Central memory CD8-positive, alpha-beta T cell (primary cell): ENCODE measurements around the gene KCNMA1.

Source experiments
- ATAC-seq: fragments of 150-1000 bp; cut with Tn5 transposase; replicated peaks from 2 replicates; pipeline ENCODE4 v1.10.0; 2022; ENCODE audit warnings: mild to moderate bottlenecking, moderate FRiP score, moderate number of reproducible peaks; ENCODE audit not compliant: poor library complexity, severe bottlenecking; ENCODE audit errors: extremely low read depth
- DNase-seq, 2 donors: peaks; one replicate each; pipeline ENCODE4 v3.0.0; 2021; ENCODE audit warnings: low spot score in 2 of 2
- H3K27ac Mint-ChIP-seq: one replicate; pipeline ENCODE4 v1.8.0; 2022; ENCODE audit warnings: low read depth, mild to moderate bottlenecking, moderate library complexity, mixed read lengths
- H3K27me3 Mint-ChIP-seq: one replicate; pipeline ENCODE4 v1.8.0; 2022; ENCODE audit warnings: mixed read lengths
- H3K36me3 Mint-ChIP-seq: one replicate; pipeline ENCODE4 v1.8.0; 2022; ENCODE audit warnings: mild to moderate bottlenecking, moderate library complexity, mixed read lengths; ENCODE audit not compliant: insufficient read depth
- H3K4me1 Mint-ChIP-seq: one replicate; pipeline ENCODE4 v1.8.0; 2022; ENCODE audit warnings: mixed read lengths
- H3K4me3 Mint-ChIP-seq: one replicate; pipeline ENCODE4 v1.8.0; 2022; ENCODE audit warnings: mild to moderate bottlenecking, moderate library complexity, mixed read lengths
- H3K9me3 Mint-ChIP-seq: one replicate; pipeline ENCODE4 v1.8.0; 2022; ENCODE audit warnings: mixed read lengths

Gene KCNMA1

DNA sequence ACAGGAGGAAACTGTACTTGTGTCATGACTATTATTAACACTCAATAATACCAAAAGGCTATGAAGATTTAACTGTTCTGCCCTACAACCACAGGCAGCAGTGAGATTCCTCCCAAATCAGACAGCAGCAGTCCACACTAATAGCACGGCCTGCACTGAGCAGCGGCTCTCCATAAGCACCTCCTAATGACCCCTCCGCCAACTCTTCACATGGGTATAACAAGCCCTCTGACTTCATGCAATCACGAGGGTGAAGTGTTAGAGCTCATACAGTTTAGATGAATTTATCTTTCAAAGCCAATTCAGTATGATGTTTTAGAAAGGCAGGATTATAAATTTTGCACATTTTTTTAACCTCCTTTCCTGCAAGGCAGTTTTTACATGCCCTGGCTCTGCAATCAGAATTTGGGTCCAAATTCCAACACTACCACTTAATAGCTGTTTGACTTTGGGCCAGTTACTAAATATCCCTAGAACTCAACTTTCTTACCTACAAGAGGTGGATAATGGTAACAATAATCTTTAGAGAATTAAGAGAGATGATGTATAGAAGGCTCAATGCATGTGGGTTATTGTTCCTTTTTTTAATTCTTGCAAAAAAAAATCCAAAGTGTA, 617.1 kb downstream of the KCNMA1 start:
- DNase-seq (no peak), ATAC-seq (no peak)
- no peaks in the 10 kb centered on the region for H3K9me3 Mint-ChIP-seq
- no peak overlapping the region for H3K27ac Mint-ChIP-seq
- peaks cover 2% of the 10 kb centered on the region for H3K36me3 Mint-ChIP-seq
- H3K4me1 Mint-ChIP-seq, result no peaks in the 10 kb centered on the region
- peaks cover 36% of the 10 kb centered on the region for H3K27me3 Mint-ChIP-seq
- H3K4me3 Mint-ChIP-seq, result no peak overlapping the region

DNA sequence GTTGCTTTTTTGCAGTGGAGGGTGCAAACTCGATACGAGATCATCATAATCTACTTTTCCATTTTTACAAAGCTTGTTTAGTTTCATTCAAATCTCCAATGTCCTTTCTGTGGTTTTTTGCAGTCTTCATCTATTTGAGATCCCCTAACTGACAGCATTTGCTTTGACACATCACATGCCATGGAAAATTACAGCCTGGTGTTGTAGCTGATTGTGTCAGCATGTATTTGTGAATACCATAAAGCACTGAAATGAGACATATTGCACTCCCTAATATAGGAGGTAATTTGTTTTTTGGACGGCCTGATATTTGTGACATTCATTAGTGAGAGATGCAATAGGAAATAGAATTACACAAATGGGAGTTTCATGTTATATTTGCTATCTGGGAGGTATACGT, 620.8 kb downstream of the KCNMA1 start:
- DNase-seq, result no peak
- Mint-ChIP-seq H3K36me3 (no peaks in the 10 kb centered on the region), H3K27ac (no peak overlapping the region), H3K4me3 (no peak overlapping the region), H3K4me1 (no peaks in the 10 kb centered on the region), H3K9me3 (no peaks in the 10 kb centered on the region), H3K27me3 (peaks cover 8% of the 10 kb centered on the region)
- no peak for ATAC-seq

DNA sequence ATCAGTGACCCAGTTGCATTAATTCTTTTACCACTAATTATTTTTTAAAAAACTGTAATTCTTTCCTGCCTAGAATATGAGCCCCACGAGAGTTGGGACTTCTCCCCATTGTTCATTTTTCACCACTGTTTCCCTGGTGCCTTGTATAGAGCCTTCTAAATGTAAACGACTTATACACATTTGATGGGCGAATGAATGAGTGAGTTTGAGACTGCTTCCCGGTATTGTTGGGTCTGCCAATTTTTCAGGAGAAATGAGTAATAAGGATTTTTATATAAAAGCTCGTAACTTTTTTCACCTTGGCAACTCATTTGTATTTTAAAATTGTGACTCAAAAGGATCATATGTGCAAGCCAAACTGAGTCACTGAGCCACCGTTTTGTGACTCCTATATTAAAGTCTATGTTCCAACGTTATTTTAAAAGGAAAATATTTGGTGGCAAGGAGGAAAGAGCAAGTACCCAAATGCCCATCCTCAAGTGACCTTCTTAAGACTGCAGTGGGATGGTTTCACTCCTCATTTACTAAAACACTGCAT, 621.3 kb downstream of the KCNMA1 start:
- H3K9me3 Mint-ChIP-seq, result no peaks in the 10 kb centered on the region
- no peak overlapping the region for H3K4me3 Mint-ChIP-seq
- H3K36me3 Mint-ChIP-seq, result no peaks in the 10 kb centered on the region
- DNase-seq, result no peak
- peaks cover 8% of the 10 kb centered on the region for H3K27me3 Mint-ChIP-seq
- ATAC-seq, result no peak
- H3K27ac Mint-ChIP-seq, result no peak overlapping the region
- no peaks in the 10 kb centered on the region for H3K4me1 Mint-ChIP-seq

DNA sequence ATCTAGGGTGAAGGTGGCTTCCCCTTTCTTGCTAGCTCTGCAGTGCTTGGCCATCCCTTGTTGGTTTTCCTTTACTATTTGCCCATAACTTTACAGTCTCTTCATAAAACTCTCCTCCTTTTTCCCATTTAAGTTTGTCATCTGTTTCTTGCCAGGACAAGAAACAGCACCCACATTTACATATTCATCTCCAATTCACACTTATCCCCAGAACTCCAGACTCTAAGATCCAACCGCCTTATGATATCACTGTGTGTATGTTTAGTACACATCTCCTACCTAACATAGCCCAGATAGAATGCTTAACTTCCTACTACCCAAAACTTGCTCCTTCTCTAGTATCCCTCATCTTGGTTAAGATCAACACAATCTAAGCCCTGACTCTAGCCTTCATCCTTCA, 622.2 kb downstream of the KCNMA1 start:
- H3K4me1 Mint-ChIP-seq, result no peaks in the 10 kb centered on the region
- H3K36me3 Mint-ChIP-seq, result no peaks in the 10 kb centered on the region
- H3K4me3 Mint-ChIP-seq, result no peak overlapping the region
- DNase-seq, result no peak
- peaks cover 8% of the 10 kb centered on the region for H3K27me3 Mint-ChIP-seq
- H3K27ac Mint-ChIP-seq, result no peak overlapping the region
- no peaks in the 10 kb centered on the region for H3K9me3 Mint-ChIP-seq
- no peak for ATAC-seq

DNA sequence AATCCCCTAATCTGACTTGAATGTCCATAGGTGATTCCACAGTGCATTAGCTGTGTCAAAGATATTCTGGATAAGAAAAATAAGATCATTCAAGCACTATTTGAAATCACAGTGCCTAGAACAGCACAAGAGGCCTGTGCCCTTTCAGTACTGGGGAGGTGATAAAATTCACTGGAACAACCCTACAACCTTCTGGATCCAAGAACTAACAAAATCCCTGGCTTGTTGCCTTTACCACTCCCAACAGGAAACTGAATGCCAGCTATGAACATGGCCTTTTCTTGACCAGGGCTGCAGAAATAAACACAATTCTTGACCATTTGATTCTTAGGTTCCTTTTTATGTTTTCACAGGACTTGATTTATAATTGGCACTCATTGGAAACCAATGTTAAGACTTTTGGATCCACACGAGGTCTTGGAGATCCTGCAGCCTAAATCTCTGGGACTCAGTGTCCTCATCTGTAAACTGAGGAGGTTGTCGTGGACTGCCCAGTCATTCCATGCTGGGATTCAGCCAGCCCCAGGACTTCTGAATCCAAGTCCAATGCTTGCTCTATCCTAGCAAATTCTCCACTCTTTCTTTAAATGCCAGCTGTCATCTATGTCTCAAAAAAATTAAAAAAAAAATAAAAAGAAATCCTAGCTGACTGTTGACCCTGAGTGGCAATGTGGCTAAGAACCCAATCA, 624.7 kb downstream of the KCNMA1 start:
- Mint-ChIP-seq H3K9me3 (no peaks in the 10 kb centered on the region), H3K27ac (no peak overlapping the region), H3K4me3 (no peak overlapping the region), H3K27me3 (peaks cover 8% of the 10 kb centered on the region), H3K4me1 (no peaks in the 10 kb centered on the region), H3K36me3 (no peaks in the 10 kb centered on the region)
- no peak for ATAC-seq
- no peak for DNase-seq

DNA sequence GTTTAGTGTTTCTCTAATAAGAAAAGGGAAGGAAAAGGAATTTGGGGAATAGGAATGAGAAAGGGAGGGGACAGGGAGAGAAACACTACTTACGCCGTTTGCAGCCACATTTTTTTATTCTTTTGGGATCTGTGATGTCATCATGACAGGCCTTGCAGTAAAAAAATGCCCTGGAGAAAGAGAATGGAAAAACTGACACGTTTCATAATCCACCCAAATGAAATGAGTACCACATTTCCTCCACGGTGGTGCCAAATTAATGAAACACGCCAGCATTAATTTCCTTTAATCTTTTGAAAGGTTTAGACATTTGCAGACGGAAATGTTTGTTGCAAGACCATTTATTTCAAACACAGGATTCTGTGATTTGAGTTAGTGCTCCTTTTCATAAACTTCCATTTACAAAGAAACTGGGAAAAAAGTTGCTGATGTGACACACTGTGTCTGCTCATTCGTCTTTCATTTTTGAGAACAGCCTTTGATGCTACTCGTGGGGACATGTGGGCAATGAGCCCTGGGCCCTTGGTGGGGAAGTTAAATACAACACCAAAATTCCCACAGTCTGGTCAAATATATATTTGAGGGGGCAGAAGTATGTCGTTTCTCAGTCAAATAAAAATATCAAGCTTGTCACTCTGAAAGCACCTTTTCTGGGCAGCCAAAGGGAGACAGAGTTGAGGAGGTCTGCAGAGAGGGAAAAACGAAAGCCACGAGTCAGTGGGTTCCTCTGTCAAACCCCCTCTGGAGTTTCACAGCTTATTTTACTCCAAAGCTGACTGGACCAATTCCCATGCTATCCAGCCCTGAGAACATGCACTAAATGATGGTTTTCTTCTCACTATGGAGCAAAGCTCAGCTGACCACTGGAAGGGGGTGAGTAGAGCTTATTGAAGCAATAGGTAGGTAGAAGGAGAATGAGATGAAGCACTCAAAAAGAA, 625.5 kb downstream of the KCNMA1 start:
- Mint-ChIP-seq H3K4me3 (no peak overlapping the region), H3K36me3 (no peaks in the 10 kb centered on the region), H3K27me3 (peaks cover 8% of the 10 kb centered on the region), H3K27ac (no peak overlapping the region), H3K4me1 (no peaks in the 10 kb centered on the region), H3K9me3 (no peaks in the 10 kb centered on the region)
- DNase-seq (no peak), ATAC-seq (no peak)

DNA sequence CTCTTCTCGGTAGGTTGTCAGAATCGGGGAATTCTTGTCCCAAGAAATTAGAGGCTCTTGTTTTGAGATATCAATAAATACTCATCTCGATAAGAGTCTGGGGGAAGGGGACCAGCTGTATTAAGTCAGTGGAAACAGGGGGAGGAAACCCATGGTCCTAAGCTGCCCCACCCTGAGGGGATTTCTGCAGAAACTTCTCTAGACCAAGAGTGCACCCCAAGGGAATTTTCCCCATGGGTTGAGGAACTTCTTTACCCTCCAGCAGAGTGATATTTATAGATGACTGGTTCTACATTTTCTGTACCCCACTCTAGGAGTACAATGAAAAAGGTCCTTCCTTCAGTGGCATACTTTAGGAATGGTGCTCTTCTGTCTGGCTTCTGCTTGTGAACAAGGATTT, 627.2 kb downstream of the KCNMA1 start:
- H3K4me1 Mint-ChIP-seq, result no peaks in the 10 kb centered on the region
- no peak overlapping the region for H3K4me3 Mint-ChIP-seq
- no peak overlapping the region for H3K27ac Mint-ChIP-seq
- no peaks in the 10 kb centered on the region for H3K9me3 Mint-ChIP-seq
- H3K36me3 Mint-ChIP-seq, result no peaks in the 10 kb centered on the region
- peaks cover 8% of the 10 kb centered on the region for H3K27me3 Mint-ChIP-seq
- no peak for ATAC-seq
- no peak for DNase-seq

DNA sequence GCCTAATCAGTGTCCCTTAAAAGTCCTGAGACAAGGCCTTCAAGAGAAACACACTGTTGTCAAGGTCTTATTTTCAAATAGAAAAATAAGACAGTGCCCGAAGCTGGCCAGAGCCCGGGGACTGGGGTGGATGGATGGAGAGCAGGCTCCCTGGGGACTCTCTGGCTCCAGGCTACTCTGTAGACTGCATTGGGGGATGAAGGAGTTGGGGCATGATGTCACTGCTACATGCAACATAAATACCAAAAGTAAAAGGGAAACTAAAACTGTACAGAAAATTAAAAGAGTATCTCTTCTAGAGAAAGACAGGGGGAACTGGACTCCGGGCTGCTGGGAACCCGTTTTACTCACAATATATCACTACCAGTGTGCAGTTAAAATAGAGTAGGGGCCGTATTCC, 629.8 kb downstream of the KCNMA1 start:
- Mint-ChIP-seq H3K4me1 (no peaks in the 10 kb centered on the region), H3K27ac (no peak overlapping the region), H3K27me3 (no peaks in the 10 kb centered on the region), H3K4me3 (no peak overlapping the region), H3K36me3 (no peaks in the 10 kb centered on the region), H3K9me3 (no peaks in the 10 kb centered on the region)
- DNase-seq (no peak), ATAC-seq (no peak)

DNA sequence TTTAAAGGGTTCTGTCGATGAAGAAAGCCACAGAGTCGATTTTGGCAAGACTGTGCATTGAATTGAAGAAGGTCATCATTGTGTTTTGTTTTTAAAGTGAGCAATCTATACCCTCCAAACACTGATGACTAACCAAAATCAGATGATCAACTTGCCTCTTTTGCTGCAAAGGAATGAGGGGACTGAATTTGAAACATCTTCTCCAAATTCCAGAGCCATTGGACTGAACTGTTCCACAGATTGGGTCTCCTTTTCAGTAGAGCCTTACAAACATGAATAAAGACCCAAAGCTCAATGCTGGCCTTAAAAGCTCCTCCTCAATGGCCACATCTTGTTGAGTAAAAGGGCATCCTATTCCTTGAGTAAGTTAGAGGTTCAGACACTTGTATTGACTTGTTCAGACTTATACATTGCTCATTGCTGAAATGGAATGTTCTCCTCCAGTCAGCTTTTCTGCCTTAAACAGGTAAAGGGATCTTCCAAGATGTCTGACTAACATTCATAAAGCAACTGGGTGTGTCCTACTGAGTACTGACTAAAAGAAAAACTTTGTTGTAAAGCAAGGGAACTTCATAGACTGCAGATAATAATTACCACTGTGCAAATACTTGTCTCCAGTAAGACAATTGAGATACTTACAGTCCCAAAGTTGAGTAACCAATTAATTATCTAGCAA, 630.6 kb downstream of the KCNMA1 start:
- H3K4me3 Mint-ChIP-seq, result no peak overlapping the region
- ATAC-seq (no peak), DNase-seq (no peak)
- no peaks in the 10 kb centered on the region for H3K9me3 Mint-ChIP-seq
- H3K27ac Mint-ChIP-seq, result no peak overlapping the region
- H3K36me3 Mint-ChIP-seq, result no peaks in the 10 kb centered on the region
- no peaks in the 10 kb centered on the region for H3K4me1 Mint-ChIP-seq
- H3K27me3 Mint-ChIP-seq, result no peaks in the 10 kb centered on the region

DNA sequence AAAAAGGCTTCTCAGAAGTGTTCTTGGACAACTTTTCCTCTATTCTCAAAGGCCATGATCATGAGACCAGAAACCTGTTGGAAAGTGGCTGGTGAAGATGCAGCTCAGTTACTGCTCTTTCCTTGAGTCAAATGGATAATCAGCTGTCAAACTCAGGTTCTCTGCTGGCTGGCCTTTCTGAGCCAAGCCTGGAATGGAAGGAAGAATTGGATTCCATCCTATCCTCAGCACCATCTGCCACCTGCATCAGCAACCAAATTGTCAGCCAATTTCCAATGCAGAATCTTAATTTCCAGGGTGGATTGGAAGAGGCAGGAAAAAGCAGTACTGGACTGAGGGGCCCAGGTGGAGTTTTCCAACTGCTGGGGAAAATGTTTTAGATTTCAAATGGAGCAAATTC, 631.7 kb downstream of the KCNMA1 start:
- no peaks in the 10 kb centered on the region for H3K36me3 Mint-ChIP-seq
- no peak overlapping the region for H3K4me3 Mint-ChIP-seq
- peaks cover 6% of the 10 kb centered on the region for H3K27me3 Mint-ChIP-seq
- H3K27ac Mint-ChIP-seq, result no peak overlapping the region
- no peaks in the 10 kb centered on the region for H3K9me3 Mint-ChIP-seq
- H3K4me1 Mint-ChIP-seq, result no peaks in the 10 kb centered on the region
- ATAC-seq (no peak), DNase-seq (no peak)

DNA sequence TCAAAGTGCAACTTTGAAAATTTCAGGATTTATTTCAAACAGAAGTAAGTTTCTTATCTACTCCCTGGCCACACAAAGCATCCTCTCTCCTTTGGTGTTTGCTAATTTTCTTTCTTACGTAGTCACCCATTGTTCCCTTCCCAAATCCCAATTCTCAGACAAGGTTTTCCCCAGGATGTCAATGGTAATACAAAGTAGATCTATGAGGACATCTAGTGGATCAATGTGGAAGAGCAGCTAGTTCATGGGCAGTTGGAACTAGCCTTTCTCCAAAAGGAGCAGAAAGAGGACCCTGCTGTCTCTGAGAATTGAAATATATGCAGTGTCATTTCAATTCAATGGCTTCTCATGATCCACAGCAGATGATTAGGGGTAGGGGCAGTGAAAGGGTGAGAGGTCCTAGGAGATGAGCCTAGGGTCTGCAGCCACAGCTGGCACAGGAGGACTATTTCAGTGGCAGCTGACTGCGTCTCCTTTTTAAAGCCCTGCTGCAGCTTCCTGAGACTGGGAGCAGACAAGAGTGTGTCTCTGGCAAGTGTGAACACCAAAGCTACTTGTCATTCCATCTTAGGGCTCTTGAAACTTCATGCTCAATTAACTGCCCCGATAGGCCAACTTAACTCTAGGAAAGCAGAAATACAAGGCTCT, 632.6 kb downstream of the KCNMA1 start:
- no peak overlapping the region for H3K27ac Mint-ChIP-seq
- DNase-seq (no peak), ATAC-seq (no peak)
- H3K36me3 Mint-ChIP-seq, result no peaks in the 10 kb centered on the region
- H3K4me3 Mint-ChIP-seq, result no peak overlapping the region
- H3K4me1 Mint-ChIP-seq, result no peaks in the 10 kb centered on the region
- no peaks in the 10 kb centered on the region for H3K9me3 Mint-ChIP-seq
- H3K27me3 Mint-ChIP-seq, result peaks cover 7% of the 10 kb centered on the region

DNA sequence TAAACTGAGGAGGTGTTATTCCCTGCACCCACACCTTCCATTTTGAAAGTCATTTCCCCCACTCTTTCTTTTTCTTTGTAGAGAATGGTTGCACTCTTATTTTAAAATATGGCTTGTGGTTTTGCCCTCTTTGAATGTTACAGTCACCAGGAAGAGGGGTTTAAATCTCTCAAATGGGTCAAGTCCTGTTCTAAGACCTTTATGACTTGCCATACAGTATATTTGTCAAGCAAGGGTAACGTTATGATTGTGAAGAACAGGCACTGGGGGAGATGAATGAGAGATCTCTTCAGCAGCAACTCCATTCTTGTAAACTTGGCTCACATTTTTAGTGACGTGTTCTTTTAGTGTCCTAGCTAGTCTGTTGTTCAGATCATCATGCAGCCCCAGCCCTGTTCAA, 634.7 kb downstream of the KCNMA1 start:
- peaks cover 17% of the 10 kb centered on the region for H3K27me3 Mint-ChIP-seq
- ATAC-seq, result no peak
- no peaks in the 10 kb centered on the region for H3K4me1 Mint-ChIP-seq
- H3K27ac Mint-ChIP-seq, result no peak overlapping the region
- H3K9me3 Mint-ChIP-seq, result no peaks in the 10 kb centered on the region
- no peak for DNase-seq
- no peak overlapping the region for H3K4me3 Mint-ChIP-seq
- H3K36me3 Mint-ChIP-seq, result no peaks in the 10 kb centered on the region
